Middle frontal gyrus (tissue), 1 donor: ENCODE results near the gene CCNT1.
"Not testable (repeated sequence)": the region's sequence is repeated elsewhere in the genome, so short reads cannot be mapped to it uniquely, and the experiment has no call there.

Experiments
- DNase-seq: peaks from one replicate; pipeline ENCODE4 v3.0.0-alpha.2; 2015; ENCODE audit warnings: low spot score; ENCODE audit errors: extremely low spot score

The CCNT1 gene

DNA sequence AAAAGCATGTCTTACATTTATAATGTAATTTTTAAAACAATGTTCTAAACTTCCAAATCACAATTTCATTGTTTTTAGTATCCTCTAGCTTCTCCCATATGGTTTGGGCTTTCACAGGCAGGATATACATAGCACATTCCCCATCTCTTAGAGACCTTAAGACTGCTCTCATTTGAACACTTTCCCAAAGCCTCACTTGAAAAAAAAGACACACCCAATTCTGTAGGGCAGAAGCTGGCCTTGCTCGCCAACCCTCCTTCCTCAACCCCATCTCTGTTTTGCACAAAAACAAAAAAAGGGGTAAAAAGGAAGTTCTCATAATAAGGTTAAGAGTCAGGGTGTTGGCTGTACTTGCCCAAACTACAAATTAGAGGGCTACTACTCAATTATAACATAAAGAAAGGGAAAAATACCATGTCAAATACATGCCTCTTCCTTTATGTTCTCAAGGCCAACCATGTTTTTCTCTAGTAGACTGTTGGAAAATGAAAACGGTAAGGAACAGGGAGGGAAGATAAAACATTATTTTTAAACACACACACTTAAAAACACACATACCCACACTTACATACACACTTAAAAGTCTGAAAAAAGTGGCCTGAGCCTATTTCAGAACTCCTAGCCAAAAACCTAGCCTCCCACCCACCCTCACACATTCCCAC is 24.6 kb downstream of the CCNT1 start:
- DNase-seq: no peak

DNA sequence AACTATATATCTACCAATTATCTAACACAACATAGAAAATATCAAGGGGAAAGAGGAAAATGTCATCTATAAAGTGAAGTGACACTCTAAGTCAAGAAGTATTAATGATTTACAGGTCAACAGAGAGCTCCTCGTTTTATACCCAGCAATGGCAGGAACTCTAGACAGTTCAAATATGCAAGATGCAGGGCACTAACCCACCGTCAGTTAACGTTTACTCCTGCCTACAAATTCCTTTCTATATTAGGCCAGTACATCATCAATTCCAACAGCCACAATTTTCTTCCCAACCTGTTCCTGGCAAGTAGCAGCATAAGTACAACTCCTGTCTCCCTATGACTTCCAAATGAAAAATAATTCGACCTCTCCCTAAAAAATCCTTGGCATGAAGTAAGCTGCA is 25.5 kb downstream of the CCNT1 start:
- DNase-seq: no peak

DNA sequence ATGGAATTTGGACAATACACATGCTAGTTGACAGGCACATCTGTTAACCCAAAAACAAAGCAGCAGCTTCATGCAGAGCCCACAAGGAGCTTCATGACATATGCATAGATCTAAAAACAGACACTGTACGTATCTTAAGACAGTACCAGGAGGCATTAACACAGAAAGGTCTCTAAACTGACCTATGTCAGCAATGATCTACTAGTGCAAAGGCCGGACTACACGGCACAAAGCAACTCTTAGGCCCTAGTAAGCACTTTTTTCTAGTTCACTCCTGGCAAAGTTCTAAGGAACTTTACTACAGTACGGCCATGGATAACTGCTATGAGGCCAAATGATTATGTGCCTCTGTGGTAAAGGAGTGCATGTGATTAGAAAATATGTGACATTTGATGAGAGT is 26.1 kb downstream of the CCNT1 start:
- DNase-seq: no peak

DNA sequence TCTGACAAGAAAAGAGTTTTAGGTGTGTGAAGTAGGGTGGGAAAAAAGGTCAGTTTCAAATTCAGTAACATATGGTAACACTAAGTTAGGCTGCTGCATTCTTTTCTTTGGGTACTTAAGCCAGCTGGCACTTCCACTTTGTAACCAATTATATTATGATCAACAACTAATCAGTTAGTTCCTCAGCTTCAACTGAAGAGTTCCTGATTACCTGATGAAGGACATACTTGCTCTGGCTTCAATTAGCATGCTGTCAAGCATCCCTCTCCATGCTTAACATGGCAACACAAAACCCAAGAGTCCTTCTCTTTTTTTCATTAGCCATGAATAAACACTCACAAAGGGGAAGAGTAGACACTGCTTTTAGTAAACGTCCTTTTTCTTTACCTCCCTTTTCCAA is 27.7 kb downstream of the CCNT1 start:
- no peak for DNase-seq

DNA sequence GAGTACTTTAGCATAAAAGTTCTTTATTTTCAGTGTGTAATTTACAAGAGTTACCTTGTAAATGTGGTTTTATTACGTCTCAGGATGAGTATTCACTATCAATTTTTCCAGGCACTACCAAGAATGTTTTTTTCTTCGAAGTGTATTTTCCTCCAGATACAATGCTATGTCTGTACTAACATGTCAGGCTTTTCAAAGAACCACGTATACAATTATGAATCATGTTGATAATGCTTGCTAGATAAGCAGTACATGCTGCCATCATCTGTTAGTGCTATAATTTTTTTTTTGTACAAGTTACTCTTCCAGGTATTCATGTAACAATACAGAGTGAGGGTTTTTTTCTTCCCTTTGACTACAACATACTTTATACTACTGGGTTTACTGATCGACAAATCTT is 28.9 kb downstream of the CCNT1 start:
- no peak for DNase-seq

DNA sequence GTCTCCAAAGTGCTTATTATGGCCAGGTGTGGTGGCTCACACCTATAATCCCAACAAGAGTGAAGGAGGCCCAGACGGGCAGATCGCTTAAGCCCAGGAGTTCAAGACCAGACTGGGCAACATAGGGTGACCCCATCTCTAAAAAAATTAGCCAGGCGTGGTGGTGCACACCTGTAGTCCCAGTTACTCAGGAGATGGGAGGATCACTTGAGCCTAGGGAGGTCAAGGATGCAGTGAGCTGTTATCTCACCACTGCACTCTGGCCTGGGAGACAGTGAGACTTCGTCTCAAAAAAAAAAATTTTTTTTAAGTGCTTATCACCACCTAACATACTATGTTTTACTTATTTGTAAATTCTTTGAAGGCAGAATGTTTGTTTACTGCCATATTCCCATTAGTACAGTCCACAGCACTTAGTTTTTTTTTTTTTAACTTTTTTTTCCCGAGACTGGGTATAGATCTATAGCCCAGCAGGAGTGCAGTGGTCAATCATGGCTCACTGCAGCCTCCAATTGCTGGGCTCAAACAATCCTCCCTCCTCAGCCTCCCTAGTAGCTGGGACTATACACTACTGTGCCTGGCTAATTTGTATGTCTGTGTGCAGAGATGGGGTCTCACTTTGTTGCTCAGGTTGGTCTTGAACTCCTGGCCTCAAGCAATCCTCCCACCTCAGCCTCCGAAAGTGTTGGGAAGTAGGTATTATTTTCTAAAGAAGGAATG is 29.7 kb downstream of the CCNT1 start:
- DNase-seq: no peak

DNA sequence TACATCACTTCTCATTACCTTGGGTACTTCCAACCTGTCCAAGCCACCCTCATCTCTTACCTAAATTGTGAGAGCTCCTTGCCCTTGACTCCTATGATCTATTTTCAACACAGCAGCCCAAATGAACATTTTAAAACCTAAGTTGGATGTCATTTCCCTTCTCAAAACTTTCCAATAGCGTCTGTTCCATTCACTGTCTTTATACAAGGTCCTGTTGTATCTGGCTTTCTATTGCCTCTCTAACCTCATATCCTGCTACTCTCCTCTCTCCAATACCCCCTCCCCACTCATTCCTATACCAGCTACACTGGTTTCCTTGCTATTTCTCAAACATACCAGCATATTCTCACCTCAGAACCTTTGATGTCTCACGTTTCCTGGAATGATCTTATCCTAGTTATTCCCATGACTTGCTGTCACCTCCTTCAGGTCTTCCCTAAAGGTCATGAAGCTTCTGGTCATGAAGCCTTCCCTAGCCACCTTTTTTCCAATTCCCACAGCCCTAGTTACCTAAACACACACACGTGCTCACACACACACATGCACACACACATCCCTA is 30.4 kb downstream of the CCNT1 start:
- DNase-seq: no peak

DNA sequence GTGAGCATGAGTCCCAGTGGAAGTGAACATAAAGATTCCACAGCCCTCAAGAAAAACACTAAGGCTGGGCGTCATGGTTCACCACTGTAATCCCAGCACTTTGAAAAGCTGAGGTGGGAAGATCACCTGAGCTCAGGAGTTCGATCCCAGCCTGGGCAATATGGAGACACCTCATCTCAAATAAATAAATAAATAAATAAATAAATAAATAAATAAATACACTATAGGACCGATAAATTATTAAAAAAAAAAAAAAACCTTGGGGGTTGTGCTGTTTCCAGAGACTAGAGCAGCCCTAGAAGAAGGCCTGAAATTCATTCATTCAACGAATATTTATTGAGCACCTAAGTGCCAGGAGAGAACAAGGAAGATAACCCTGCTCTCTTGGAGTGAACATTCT is 33.0 kb downstream of the CCNT1 start:
- DNase-seq: no peak

DNA sequence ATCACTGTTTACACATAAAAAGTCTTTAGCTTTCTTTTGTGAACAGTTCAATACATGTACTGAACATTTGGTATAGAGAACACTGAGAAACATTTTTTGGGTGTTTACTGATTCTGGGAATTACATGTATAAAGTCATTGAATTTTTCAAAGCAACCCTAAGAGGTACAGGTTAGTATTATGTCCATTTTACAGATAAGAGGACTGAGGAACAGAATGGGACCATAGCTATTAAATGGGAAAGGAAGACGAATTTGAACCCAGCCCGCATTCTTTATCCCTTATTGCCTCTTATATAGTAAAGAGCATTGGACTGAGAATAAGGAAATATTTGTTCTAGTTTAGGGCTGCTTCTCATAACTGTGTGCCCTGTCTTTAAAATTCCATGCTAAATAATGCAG is 33.6 kb downstream of the CCNT1 start:
- no peak for DNase-seq

DNA sequence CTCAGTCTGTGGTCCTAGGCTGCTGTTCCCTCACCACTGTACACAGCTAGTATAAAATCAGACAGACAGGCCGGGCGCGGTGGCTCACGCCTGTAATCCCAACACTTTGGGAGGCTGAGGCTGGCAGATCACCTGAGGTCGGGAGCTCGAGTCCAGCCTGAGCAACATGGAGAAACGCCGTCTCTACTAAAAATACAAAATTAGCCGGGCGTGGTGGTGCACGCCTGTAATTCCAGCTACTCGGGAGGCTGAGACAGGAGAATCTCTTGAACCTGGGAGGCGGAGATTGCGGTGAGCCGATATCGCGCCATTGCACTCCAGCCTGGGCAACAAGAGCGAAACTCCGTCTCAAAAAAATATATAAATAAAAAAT is 34.0 kb downstream of the CCNT1 start:
- DNase-seq: not testable (repeated sequence)

DNA sequence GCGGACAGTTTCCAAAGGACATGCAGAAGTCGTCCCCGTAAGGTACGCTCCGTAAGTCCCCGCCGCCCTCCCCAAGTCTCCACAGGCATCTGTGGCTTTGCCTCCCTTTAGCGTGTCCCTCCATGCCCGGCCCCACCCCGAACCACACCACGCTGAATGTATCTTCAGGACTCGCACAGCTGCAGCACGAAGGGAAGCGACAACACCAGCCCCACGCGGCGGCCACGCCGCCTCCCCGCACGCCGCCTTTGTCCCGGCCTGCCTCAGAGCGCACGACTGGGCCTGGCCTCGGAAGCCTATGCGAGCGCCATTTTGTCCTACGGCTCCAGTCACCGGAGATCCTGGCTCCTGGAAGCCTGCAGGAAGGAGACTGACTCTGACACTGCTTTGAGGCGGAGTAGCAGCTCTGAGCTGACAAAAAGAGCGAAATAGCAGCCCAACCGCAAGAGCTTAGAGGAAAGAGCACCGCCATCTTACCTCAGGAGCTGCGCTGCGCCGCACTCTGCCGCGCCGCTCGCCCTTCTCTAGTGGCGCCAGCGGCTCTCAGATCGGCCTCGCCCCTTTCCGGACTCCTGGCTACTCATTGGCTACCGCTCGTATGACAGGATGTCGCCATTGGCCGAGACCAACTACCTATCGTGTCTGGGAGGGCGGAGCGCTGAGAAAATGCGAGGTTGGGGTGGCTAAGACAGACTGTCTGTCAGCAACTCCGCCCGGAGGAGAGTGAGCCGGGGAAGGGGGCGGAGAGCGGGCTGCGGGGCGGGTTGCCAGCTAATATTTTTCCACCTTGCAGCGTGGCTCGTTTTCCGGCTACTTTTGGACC is 34.6 kb downstream of the CCNT1 start, which contains the start of gene KANSL2:
Gene KANSL2, minus strand, starts transcription at position 529 of the 823 bp plus-strand sequence. CDS start 606 bp downstream, outside the sequence.
- peak; percentile 98 for DNase-seq

DNA sequence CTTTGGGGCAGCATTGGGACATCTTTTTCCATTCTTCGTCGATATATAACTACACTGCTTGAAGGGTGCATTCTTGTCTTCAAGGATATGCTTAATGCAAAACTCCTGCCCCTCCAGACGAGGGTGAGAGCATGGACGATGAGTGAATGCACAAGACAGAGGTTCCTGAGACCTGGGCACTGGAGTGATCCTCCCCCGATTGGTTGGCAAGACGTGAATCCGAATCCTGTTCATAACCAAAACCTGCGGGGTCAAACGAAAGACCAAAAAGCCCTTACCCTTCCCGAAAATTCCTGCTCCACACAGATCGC is 35.2 kb downstream of the CCNT1 start:
- no peak for DNase-seq

DNA sequence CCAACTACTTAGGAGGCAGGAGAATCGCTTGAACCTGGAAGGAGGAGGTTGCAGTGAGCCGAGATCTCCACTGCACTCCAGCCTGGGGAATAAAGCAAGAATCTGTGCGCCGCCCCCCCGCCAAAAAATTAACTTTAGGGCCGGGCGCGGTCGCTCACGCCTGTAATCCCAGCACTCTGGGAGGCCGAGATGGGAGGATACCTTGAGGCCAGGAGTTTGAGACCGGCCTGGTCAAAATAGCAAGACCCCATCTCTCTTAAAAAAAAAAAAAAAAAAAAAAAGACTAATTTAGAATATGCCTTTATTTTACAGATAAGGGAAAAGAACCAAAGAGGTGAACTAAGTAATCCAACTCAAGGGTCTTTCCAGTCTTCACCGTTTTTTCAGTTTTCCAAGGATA is 35.6 kb downstream of the CCNT1 start:
- no peak for DNase-seq

DNA sequence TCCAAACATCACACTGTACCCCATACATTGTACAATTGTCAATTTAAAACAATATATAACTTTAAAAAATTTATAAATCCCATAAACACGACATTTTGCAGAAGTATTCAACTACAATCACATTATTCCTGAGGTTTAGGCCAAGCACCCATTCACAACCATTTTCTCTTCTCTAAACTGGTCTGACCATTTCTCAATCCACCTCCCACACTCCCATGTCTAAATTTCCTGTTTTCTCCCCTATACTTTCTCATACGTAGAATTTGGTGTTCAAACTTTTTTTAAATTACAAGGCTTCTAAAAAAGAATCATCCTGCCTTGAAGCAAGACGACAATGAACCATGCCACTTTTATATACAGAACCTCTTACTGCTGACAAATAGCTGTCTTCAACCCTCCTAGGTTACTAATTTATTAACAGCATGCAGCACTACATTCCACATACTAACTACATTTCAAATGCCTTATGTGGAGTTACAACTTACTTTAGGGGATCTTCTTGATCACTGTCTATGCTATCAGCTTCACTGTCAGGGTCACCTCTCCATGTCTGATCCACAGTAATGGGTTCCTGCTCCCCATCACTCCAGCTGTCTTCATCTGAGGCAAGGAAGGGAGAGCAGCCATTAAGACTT is 37.8 kb downstream of the CCNT1 start:
- no peak for DNase-seq

DNA sequence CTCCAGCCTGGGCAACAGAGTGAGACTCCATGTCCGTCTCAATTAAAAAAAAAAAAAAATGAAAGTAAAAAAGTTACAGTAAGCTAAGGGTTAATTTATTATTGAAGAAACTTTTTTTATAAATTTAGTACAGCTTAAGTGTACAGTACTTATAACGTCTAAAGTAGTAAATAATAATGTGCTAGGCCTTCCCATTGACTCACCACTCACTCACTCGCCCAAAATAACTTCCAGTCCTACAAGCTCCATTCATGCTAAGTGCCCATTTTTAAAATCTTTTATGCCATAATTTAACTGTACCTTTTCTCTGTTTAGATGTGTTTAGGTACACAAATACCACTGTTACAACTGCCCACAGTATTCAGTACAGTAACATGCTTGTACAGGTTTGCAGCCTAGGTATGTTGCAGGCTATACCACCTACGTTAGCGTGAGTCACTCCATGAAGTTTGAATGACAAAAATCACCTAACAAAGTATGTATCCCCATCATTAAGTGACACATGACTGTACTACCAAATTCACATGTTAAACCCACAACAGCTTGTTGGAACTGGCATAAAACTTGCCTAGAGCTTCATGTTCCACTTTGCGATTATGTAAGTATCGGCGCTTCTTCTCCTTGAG is 45.2 kb downstream of the CCNT1 start:
- no peak for DNase-seq

DNA sequence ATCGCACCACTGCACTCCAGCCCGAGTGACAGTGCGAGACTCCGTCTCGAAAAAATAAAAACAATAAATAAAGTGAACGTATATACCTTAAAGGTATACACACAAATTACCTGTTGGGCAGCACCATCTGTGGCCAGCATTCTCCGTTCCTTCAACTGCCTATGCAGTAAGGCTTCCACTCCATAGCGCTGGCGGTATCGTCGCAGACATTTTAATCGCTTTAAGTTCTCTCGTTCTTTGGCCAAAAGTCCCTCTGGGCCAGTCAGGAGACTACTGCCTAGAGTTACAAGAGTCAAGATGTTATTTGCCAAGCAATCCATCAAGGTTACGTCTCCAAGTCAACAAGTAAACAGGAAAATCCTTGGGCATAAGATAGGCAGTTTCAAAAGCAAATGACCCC is 47.5 kb downstream of the CCNT1 start:
- DNase-seq: no peak

DNA sequence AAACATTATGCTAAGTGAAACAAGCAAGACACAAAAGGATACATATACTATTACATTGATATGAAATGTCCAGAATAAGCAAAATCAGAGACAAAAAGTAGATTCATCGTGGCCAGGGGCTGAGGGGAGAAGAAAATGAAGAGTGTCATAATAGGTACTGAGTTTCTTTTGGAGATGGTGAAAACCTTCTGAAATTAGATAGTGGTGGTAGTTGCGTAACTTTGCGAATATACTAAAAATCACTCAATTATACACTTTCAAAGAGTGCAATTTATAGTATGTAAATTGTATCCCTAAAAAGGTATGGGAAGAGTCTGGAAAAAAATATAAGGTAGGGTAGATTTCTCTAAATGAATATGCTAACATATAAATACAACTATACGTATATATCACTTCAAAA is 56.6 kb downstream of the CCNT1 start:
- DNase-seq: no peak

DNA sequence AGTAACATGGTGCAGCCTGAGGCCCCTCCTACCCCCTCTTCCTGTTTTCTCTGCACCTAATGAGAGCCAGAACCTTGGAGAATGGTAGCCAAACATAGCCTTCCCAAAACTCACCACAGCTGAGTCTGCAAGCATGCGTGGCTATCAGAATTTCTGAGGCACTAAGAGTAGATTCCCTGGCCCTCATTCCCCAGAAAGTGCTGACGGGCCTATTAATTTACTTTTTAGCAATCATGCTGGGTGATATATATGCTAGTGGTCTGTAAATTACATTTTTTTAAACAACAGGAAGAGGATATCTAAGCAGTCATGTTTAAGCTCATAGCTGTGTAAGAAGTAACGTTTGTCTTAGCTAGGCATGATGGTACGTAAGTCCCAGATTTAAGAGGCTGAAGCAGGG is 64.8 kb downstream of the CCNT1 start:
- no peak for DNase-seq

DNA sequence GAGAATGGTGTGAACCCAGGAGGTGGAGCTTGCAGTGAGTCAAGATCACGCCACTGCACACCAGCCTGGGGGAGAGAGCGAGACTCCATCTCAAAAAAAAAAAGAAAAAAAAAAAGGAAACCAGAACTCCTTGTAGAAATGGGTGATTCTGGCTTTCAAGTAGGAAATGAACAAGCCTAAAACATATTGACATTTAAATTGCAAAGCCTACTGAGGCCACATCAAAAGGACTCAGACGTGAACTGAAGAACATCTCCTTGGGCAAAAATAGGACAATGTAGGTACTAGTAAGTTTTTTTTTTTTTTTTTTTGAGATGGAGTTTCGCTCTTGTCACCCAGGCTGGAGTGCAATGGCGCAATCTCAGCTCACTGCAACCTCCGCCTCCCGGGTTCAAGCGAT is 71.2 kb downstream of the CCNT1 start:
- not testable (repeated sequence) for DNase-seq

DNA sequence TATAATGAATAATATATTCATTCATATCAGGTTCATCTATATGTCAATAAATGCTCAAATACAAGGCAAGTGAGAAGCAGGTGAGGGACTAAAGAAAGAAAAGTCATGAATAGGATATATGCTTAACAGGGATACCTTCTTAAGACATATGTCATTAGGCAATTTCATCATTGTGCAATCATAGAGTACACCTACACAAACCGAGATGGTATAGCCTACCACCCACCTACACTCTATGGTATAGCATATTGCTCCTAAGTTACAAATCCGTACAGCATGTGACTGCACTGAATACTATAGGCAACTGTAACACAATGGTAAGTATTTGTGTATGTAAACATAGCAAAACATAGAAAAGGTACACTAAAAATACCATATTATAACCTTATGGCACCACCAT is 73.5 kb downstream of the CCNT1 start:
- no peak for DNase-seq
